GM13976 (cell line): ENCODE data around the gene DDX28.
"Not testable (repeated sequence)": the region's sequence is repeated elsewhere in the genome, so short reads cannot be mapped to it uniquely, and the experiment has no call there.

ENCODE experiments used
- DNase-seq: peaks from one replicate; pipeline ENCODE4 v3.0.0; 2012; ENCODE audit warnings: low spot score
- CTCF ChIP-seq: IDR thresholded peaks from 2 replicates; pipeline ENCODE4 v1.5.1; 2012; ENCODE audit warnings: borderline replicate concordance, mild to moderate bottlenecking; ENCODE audit not compliant: insufficient read depth; ENCODE audit errors: extremely low read depth, missing control alignments, control extremely low read depth
- in situ Hi-C: fragments of 300-500 bp; cut with MboI; formaldehyde crosslinking; loops from one replicate; pipeline ENCODE4 v1.12.0; 2022; ENCODE audit warnings: low sequenced_read_pairs, mixed read lengths, inconsistent platforms; ENCODE audit not compliant: unreplicated experiment

The DDX28 gene

GRCh38 chr16:67996666-67997065 lies 26.4 kb downstream of the DDX28 start:
- in situ Hi-C loops, result no loop called here
- TF ChIP-seq CTCF, result no peak
- no peak for DNase-seq

- peak; percentile 43 for DNase-seq
- no peak for TF ChIP-seq CTCF
- in situ Hi-C loops, result no loop called here
These were observed 27.6 kb downstream of the DDX28 start for GRCh38 chr16:67995423-67995822.

- DNase-seq, in situ Hi-C loops: not testable (repeated sequence)
These were observed 29.0 kb downstream of the DDX28 start for GRCh38 chr16:67994040-67994408.

- DNase-seq, result peak; percentile 91
- in situ Hi-C loops, result no loop called here
- TF ChIP-seq CTCF, result peak; percentile 96
These were observed 29.6 kb downstream of the DDX28 start for GRCh38 chr16:67993207-67994039.

GRCh38 chr16:67992661-67993206 lies 30.3 kb downstream of the DDX28 start:
- in situ Hi-C loops, result no loop called here

GRCh38 chr16:67990018-67990386 lies 33.0 kb downstream of the DDX28 start:
- in situ Hi-C loops, result no loop called here
- no peak for DNase-seq
- no peak for TF ChIP-seq CTCF

More at GRCh38 chr16:67992661-67993206, 30.3 kb downstream of the DDX28 start:
- peak; percentile 33 for DNase-seq
- TF ChIP-seq CTCF, result no peak

GRCh38 chr16:67989322-67990017 lies 33.6 kb downstream of the DDX28 start:
- DNase-seq, result no peak
- in situ Hi-C loops, result no loop called here
- TF ChIP-seq CTCF, result no peak
